K562 (cell line): ENCODE measurements around the gene C2orf76. TPM values are rescaled to one million over a fixed set of nuclear protein-coding genes. Genes with fewer than 3 reads are reported as not detected.

Source experiments
- ATAC-seq: fragments of 200-7000 bp; cut with Tn5 transposase; 3 replicates; pipeline ENCODE4 v1.9.1; 2020; ENCODE audit warnings: moderate library complexity
- BruUV-seq: library from RNA; stranded (reverse); fragments of 400-500 nt; replicated peaks from 2 replicates; lab custom pipeline; 2021; lab: Mats Ljungman, UMichigan
- CTCF ChIA-PET: fragments of 300-600 bp; formaldehyde crosslinking; extraction: SDS; loops from one replicate; lab custom pipeline; 2021; ENCODE audit warnings: low intra/inter-chr PET ratio; lab: Yijun Ruan, JAX
- POLR2A ChIA-PET: fragments of 300-600, 350-650 bp; sonication (Branson Sonifier 250); formaldehyde crosslinking; extraction: SDS; loops from one replicate; lab custom pipeline; 2021; ENCODE audit warnings: antibody characterized with exemption, inconsistent platforms; lab: Yijun Ruan, JAX
- DNase-seq, 4 experiments: peaks; one replicate each; pipeline versions ENCODE4 v3.0.0 to v3.0.0-alpha.2; 2011 to 2018; ENCODE audit warnings: low spot score in 3 of 4, mixed read lengths in 3 of 4; ENCODE audit errors: extremely low read depth in 1 of 4
- FAIRE-seq: peaks from 2 replicates; lab custom pipeline; 2011; peaks lifted over from hg19 to GRCh38; lab: Jason Lieb, UNC
- H2AFZ ChIP-seq: 2 replicates; pipeline ENCODE4 v1.6.0; 2011; ENCODE audit warnings: low read depth, low read length, control low read depth, inconsistent platforms
- H3K27ac ChIP-seq: fragments of 200-600 bp; 3 replicates; pipeline ENCODE4 v1.8.0; 2011; ENCODE audit warnings: low read depth, mild to moderate bottlenecking, control low read depth, inconsistent platforms, low read length, moderate library complexity, mixed read lengths; ENCODE audit errors: extremely low read depth
- H3K27me3 ChIP-seq, 2 experiments: fragments of 300-600 bp in 1 of 2; 2 replicates in 1 of 2; 3 replicates in 1 of 2; pipeline versions ENCODE4 v1.6.0 to v1.8.0; 2011; ENCODE audit warnings: inconsistent platforms in 2 of 2, low read length in 2 of 2, mild to moderate bottlenecking in 1 of 2, mixed read lengths in 1 of 2, moderate library complexity in 1 of 2; ENCODE audit not compliant: control insufficient read depth in 2 of 2, insufficient read depth in 2 of 2
- H3K36me3 ChIP-seq: fragments of 300-600 bp; 3 replicates; pipeline ENCODE4 v1.8.0; 2011; ENCODE audit warnings: mild to moderate bottlenecking, low read length, inconsistent platforms; ENCODE audit not compliant: control insufficient read depth, insufficient read depth
- H3K4me1 ChIP-seq, 2 experiments: fragments of 200-600 bp in 1 of 2; replicated peaks in 1 of 2; 2 replicates in 1 of 2; 3 replicates in 1 of 2; pipeline versions ENCODE4 v1.5.1 to v1.8.0; 2011; ENCODE audit warnings: inconsistent platforms in 2 of 2, low read length in 2 of 2, mild to moderate bottlenecking in 1 of 2, mixed read lengths in 1 of 2, moderate library complexity in 1 of 2; ENCODE audit not compliant: control insufficient read depth in 2 of 2, insufficient read depth in 2 of 2
- H3K4me2 ChIP-seq: 2 replicates; pipeline ENCODE4 v1.6.1; 2011; ENCODE audit warnings: low read length, control low read depth, inconsistent platforms, mixed read lengths; ENCODE audit not compliant: insufficient read depth
- H3K4me3 ChIP-seq: fragments of 200-600 bp; sonication (generic), shearing (Covaris generic); 2 replicates; pipeline ENCODE4 v1.5.1; 2016; ENCODE audit warnings: control low read depth, inconsistent platforms
- H3K79me2 ChIP-seq: fragments of 200-600 bp; 3 replicates; pipeline ENCODE4 v1.8.0; 2011; ENCODE audit warnings: low read length, inconsistent platforms; ENCODE audit not compliant: control insufficient read depth, insufficient read depth
- H3K9ac ChIP-seq, 2 experiments: 2 replicates each; pipeline versions ENCODE4 v1.6.0 to v1.6.1; 2011; ENCODE audit warnings: low read depth in 2 of 2, low read length in 2 of 2, control low read depth in 1 of 2, inconsistent platforms in 1 of 2, mild to moderate bottlenecking in 1 of 2, mixed read lengths in 1 of 2; ENCODE audit not compliant: insufficient read depth in 1 of 2
- H3K9me1 ChIP-seq: one replicate; pipeline ENCODE4 v1.6.0; 2011; ENCODE audit warnings: inconsistent platforms, mild to moderate bottlenecking, low read length, moderate library complexity; ENCODE audit not compliant: control insufficient read depth, insufficient read depth
- H3K9me3 ChIP-seq: replicated peaks from 2 replicates; pipeline ENCODE4 v1.5.1; 2011; ENCODE audit warnings: low read depth, low read length, inconsistent platforms; ENCODE audit not compliant: control insufficient read depth, insufficient read depth
- H4K20me1 ChIP-seq: replicated peaks from 2 replicates; pipeline ENCODE4 v1.6.1; 2011; ENCODE audit warnings: low read length, inconsistent platforms, mixed read lengths; ENCODE audit not compliant: control insufficient read depth, insufficient read depth
- ILF3 ChIP-seq: fragments of 450-650 bp; IDR thresholded peaks from 2 replicates; pipeline ENCODE4 v1.6.1; 2018; ENCODE audit warnings: antibody characterized with exemption, mild to moderate bottlenecking, moderate library complexity, borderline replicate concordance
- KDM1A ChIP-seq, 2 experiments: fragments of 450-650 bp; IDR thresholded peaks; 2 replicates each; pipeline ENCODE4 v1.6.1; 2016; ENCODE audit warnings: mild to moderate bottlenecking in 2 of 2
- RUNX1 ChIP-seq: sonication (generic); IDR thresholded peaks from 2 replicates; pipeline ENCODE4 v1.6.1; 2016; ENCODE audit warnings: antibody characterized with exemption, low read depth
- SMARCC2 ChIP-seq: fragments of 450-650 bp; IDR thresholded peaks from 2 replicates; pipeline ENCODE4 v1.6.1; 2017; ENCODE audit warnings: antibody characterized with exemption, moderate library complexity, mild to moderate bottlenecking, low read depth
- STAT5B ChIP-seq: fragments of 250-450 bp; sonication (Bioruptor Pico); IDR thresholded peaks from 2 replicates; pipeline ENCODE4 v1.8.0; 2021; ENCODE audit warnings: mild to moderate bottlenecking, inconsistent platforms
- ZNF644 ChIP-seq: fragments of 200-800 bp; sonication (Bioruptor generic); IDR thresholded peaks from 2 replicates; pipeline ENCODE4 v1.6.1; 2016; ENCODE audit warnings: low read depth, missing genetic modification characterization, missing compliant biosample characterization
- WGBS: fragments of 100-300 bp; shearing (Covaris generic); methylation state at CpG from one replicate; pipeline ENCODE4 v1.1.6; 2016; ENCODE audit warnings: low coverage, mixed read lengths; ENCODE audit not compliant: insufficient coverage; ENCODE audit errors: missing lambda C conversion rate; 5-methylcytosine and 5-hydroxymethylcytosine counted together
- in situ Hi-C: fragments of 300-500 bp; cut with MboI; formaldehyde crosslinking; loops from 4 replicates; pipeline ENCODE4 v1.15.0; 2018; ENCODE audit warnings: inconsistent platforms, mixed read lengths
- intact Hi-C: fragments of 100-400 bp; cut with micrococcal nuclease; formaldehyde crosslinking; loops from 2 replicates; pipeline ENCODE4 v1.14.2; 2022
- polyA plus RNA-seq, 8 experiments: library from polyadenylated mRNA; depleted of rRNA in 4 of 8; stranded (reverse) in 5 of 8; unstranded in 3 of 8; fragments of >200 nt; fragmentation: Nextera tagmentation in 2 of 8; fragmentation: Illumina TruSeq in 1 of 8; extraction: Ambion mirVana in 2 of 8; extraction: Trizol in 1 of 8; gene quantifications; 2 replicates each; pipeline versions ENCODE4 v1.2.1 to v1.2.3, GENCODE V29; 2011 to 2014; ENCODE audit warnings: inconsistent platforms in 1 of 8, missing spikeins in 1 of 8
- total RNA-seq, 7 experiments: library from RNA; depleted of rRNA in 6 of 7; stranded (reverse); fragments of >200 nt in 6 of 7; fragmentation: Illumina TruSeq in 2 of 7; extraction: Trizol in 2 of 7; gene quantifications; 2 replicates each; pipeline versions ENCODE4 v1.2.1 to v1.2.3, GENCODE V29; 2011 to 2021; ENCODE audit warnings: low replicate concordance in 1 of 7

C2orf76 gene
- total and polyA plus RNA-seq, 9 of the 15 experiments (the other 6 are each of a cell fraction or from before 2014, with no cell fraction given): 4.8 to 26.2 (median 14.5) TPM

GRCh38 chr2:119253114-119253702 is 113.4 kb downstream of the C2orf76 start:
- peak; percentile 60 for FAIRE-seq
- intact Hi-C loops (no loop called here), in situ Hi-C loops (no loop called here)
- POLR2A ChIA-PET: interaction anchor here (0.7 to 0.8 kb wide), 3 partner anchors 9 to 176 kb away, joined by 3 read pairs; no protein-coding TSS in a partner anchor
- Histone ChIP-seq H3K9me1 (no peaks in the 10 kb centered on the region), H3K4me1 (no peaks in the 10 kb centered on the region), H2AFZ (no peak overlapping the region), H4K20me1 (no peaks in the 10 kb centered on the region; the same call in 1 of the 2 replicates), H3K9ac (no peak overlapping the region), H3K27ac (no peak overlapping the region), H3K36me3 (peaks cover 84% of the 10 kb centered on the region), H3K27me3 (no peaks in the 10 kb centered on the region), H3K4me3 (no peak overlapping the region), H3K9me3 (no peaks in the 10 kb centered on the region), H3K4me2 (no peak overlapping the region), H3K79me2 (no peaks in the 10 kb centered on the region)
- 60% methylated on average over 2 of the region's 2 CpGs for WGBS
- no TSS peak for BruUV-seq
- no peak for DNase-seq
- ATAC-seq: no peak
- TF ChIP-seq ILF3: no peak
- TF ChIP-seq RUNX1: no peak
- no peak for TF ChIP-seq STAT5B (CRISPR knock-in tag)
- no peak for TF ChIP-seq ZNF644 (tag)
- no peak for TF ChIP-seq SMARCC2
- no peak for TF ChIP-seq KDM1A (IDR thresholded peaks at IDR 0.05)
- CTCF ChIA-PET: no interaction called here

Other genes starting within 250 kb of the C2orf76 start
- gene C1QL2, start 208.1 kb downstream of the C2orf76 start, total RNA-seq (2014; rRNA removed): not detected in 2 replicates
- gene C1QL2, start 208.1 kb downstream of the C2orf76 start, total RNA-seq (2014; rRNA removed; fragmentation: Illumina TruSeq; extraction: Trizol): not detected in 2 replicates
- gene C1QL2, start 208.1 kb downstream of the C2orf76 start, total RNA-seq (2015; rRNA removed; fragmentation: Illumina TruSeq; extraction: Trizol): not detected in 2 replicates
- gene C1QL2, start 208.1 kb downstream of the C2orf76 start, total RNA-seq (2021): not detected in 2 replicates
- not detected in 2 replicates for gene C1QL2, start 208.1 kb downstream of the C2orf76 start, polyA plus RNA-seq (2011; rRNA removed)
- not detected in 2 replicates for gene C1QL2, start 208.1 kb downstream of the C2orf76 start, polyA plus RNA-seq (2014; fragmentation: Illumina TruSeq; extraction: Trizol)
- not detected for gene C1QL2, start 208.1 kb downstream of the C2orf76 start, polyA plus RNA-seq (2014; fragmentation: Nextera tagmentation; extraction: Ambion mirVana)
- not detected in 2 replicates for gene C1QL2, start 208.1 kb downstream of the C2orf76 start, polyA plus RNA-seq (2014; rRNA removed)
- gene STEAP3, start 143.0 kb downstream of the C2orf76 start, total RNA-seq (2014; rRNA removed): 15.6 and 23.7 TPM in 2 replicates
- gene STEAP3, start 143.0 kb downstream of the C2orf76 start, total RNA-seq (2014; rRNA removed; fragmentation: Illumina TruSeq; extraction: Trizol): 8.2 and 9.0 TPM in 2 replicates
- 8.5 and 8.6 TPM in 2 replicates for gene STEAP3, start 143.0 kb downstream of the C2orf76 start, total RNA-seq (2015; rRNA removed; fragmentation: Illumina TruSeq; extraction: Trizol)
- 29.8 and 31.6 TPM in 2 replicates for gene STEAP3, start 143.0 kb downstream of the C2orf76 start, total RNA-seq (2021)
- gene STEAP3, start 143.0 kb downstream of the C2orf76 start, polyA plus RNA-seq (2011; rRNA removed): 7.7 and 11.7 TPM in 2 replicates
- 18.2 and 22.3 TPM in 2 replicates for gene STEAP3, start 143.0 kb downstream of the C2orf76 start, polyA plus RNA-seq (2014; fragmentation: Illumina TruSeq; extraction: Trizol)
- 1 to 10 TPM; 1.8 to 3.0 TPM for gene STEAP3, start 143.0 kb downstream of the C2orf76 start, polyA plus RNA-seq (2014; fragmentation: Nextera tagmentation; extraction: Ambion mirVana)
- 12.7 and 12.8 TPM in 2 replicates for gene STEAP3, start 143.0 kb downstream of the C2orf76 start, polyA plus RNA-seq (2014; rRNA removed)
- gene DBI, start 143 bp upstream of the C2orf76 start, total RNA-seq (2014; rRNA removed): 65.0 and 71.6 TPM in 2 replicates
- gene DBI, start 143 bp upstream of the C2orf76 start, total RNA-seq (2014; rRNA removed; fragmentation: Illumina TruSeq; extraction: Trizol): 195 and 198 TPM in 2 replicates
- 230 and 236 TPM in 2 replicates for gene DBI, start 143 bp upstream of the C2orf76 start, total RNA-seq (2015; rRNA removed; fragmentation: Illumina TruSeq; extraction: Trizol)
- gene DBI, start 143 bp upstream of the C2orf76 start, total RNA-seq (2021): 52.4 and 55.8 TPM in 2 replicates
- 134 and 135 TPM in 2 replicates for gene DBI, start 143 bp upstream of the C2orf76 start, polyA plus RNA-seq (2011; rRNA removed)
- gene DBI, start 143 bp upstream of the C2orf76 start, polyA plus RNA-seq (2014; fragmentation: Illumina TruSeq; extraction: Trizol): 159 and 194 TPM in 2 replicates
- 100 to 1,000 TPM; 406 to 443 TPM for gene DBI, start 143 bp upstream of the C2orf76 start, polyA plus RNA-seq (2014; fragmentation: Nextera tagmentation; extraction: Ambion mirVana)
- gene DBI, start 143 bp upstream of the C2orf76 start, polyA plus RNA-seq (2014; rRNA removed): 186 and 194 TPM in 2 replicates
- gene TMEM37, start 65.0 kb upstream of the C2orf76 start, total RNA-seq (2014; rRNA removed): 0.14 and 0.16 TPM in 2 replicates
- 0.16 TPM in 1 of 2 replicates, not detected in the other for gene TMEM37, start 65.0 kb upstream of the C2orf76 start, total RNA-seq (2014; rRNA removed; fragmentation: Illumina TruSeq; extraction: Trizol)
- gene TMEM37, start 65.0 kb upstream of the C2orf76 start, total RNA-seq (2015; rRNA removed; fragmentation: Illumina TruSeq; extraction: Trizol): 0.25 and 0.41 TPM in 2 replicates
- 0.44 and 0.49 TPM in 2 replicates for gene TMEM37, start 65.0 kb upstream of the C2orf76 start, total RNA-seq (2021)
- 0.11 and 0.38 TPM in 2 replicates for gene TMEM37, start 65.0 kb upstream of the C2orf76 start, polyA plus RNA-seq (2011; rRNA removed)
- 0.35 and 0.61 TPM in 2 replicates for gene TMEM37, start 65.0 kb upstream of the C2orf76 start, polyA plus RNA-seq (2014; fragmentation: Illumina TruSeq; extraction: Trizol)
- gene TMEM37, start 65.0 kb upstream of the C2orf76 start, polyA plus RNA-seq (2014; fragmentation: Nextera tagmentation; extraction: Ambion mirVana): under 1 TPM; 0.03 to 0.10 TPM
- gene TMEM37, start 65.0 kb upstream of the C2orf76 start, polyA plus RNA-seq (2014; rRNA removed): 0.26 and 0.64 TPM in 2 replicates
- gene SCTR, start 157.6 kb upstream of the C2orf76 start, total RNA-seq (2014; rRNA removed): not detected in 2 replicates
- gene SCTR, start 157.6 kb upstream of the C2orf76 start, total RNA-seq (2014; rRNA removed; fragmentation: Illumina TruSeq; extraction: Trizol): not detected in 2 replicates
- gene SCTR, start 157.6 kb upstream of the C2orf76 start, total RNA-seq (2015; rRNA removed; fragmentation: Illumina TruSeq; extraction: Trizol): not detected in 2 replicates
- not detected in 2 replicates for gene SCTR, start 157.6 kb upstream of the C2orf76 start, total RNA-seq (2021)
- not detected in 2 replicates for gene SCTR, start 157.6 kb upstream of the C2orf76 start, polyA plus RNA-seq (2011; rRNA removed)
- gene SCTR, start 157.6 kb upstream of the C2orf76 start, polyA plus RNA-seq (2014; fragmentation: Illumina TruSeq; extraction: Trizol): not detected in 2 replicates
- not detected for gene SCTR, start 157.6 kb upstream of the C2orf76 start, polyA plus RNA-seq (2014; fragmentation: Nextera tagmentation; extraction: Ambion mirVana)
- gene SCTR, start 157.6 kb upstream of the C2orf76 start, polyA plus RNA-seq (2014; rRNA removed): not detected in 2 replicates
- 0.09 and 1.2 TPM in 2 replicates for gene CFAP221, start 177.6 kb upstream of the C2orf76 start, total RNA-seq (2014; rRNA removed)
- 0.48 and 0.84 TPM in 2 replicates for gene CFAP221, start 177.6 kb upstream of the C2orf76 start, total RNA-seq (2014; rRNA removed; fragmentation: Illumina TruSeq; extraction: Trizol)
- 0.65 and 0.98 TPM in 2 replicates for gene CFAP221, start 177.6 kb upstream of the C2orf76 start, total RNA-seq (2015; rRNA removed; fragmentation: Illumina TruSeq; extraction: Trizol)
- gene CFAP221, start 177.6 kb upstream of the C2orf76 start, total RNA-seq (2021): 0.35 and 0.51 TPM in 2 replicates
- gene CFAP221, start 177.6 kb upstream of the C2orf76 start, polyA plus RNA-seq (2011; rRNA removed): 0.35 and 0.41 TPM in 2 replicates
- gene CFAP221, start 177.6 kb upstream of the C2orf76 start, polyA plus RNA-seq (2014; fragmentation: Illumina TruSeq; extraction: Trizol): 0.64 and 1.4 TPM in 2 replicates
- gene CFAP221, start 177.6 kb upstream of the C2orf76 start, polyA plus RNA-seq (2014; fragmentation: Nextera tagmentation; extraction: Ambion mirVana): under 1 TPM; 0.69 to 0.70 TPM
- 0.16 and 0.62 TPM in 2 replicates for gene CFAP221, start 177.6 kb upstream of the C2orf76 start, polyA plus RNA-seq (2014; rRNA removed)